ENCODE measurements around the gene TBK1.

TBK1 gene

DNA sequence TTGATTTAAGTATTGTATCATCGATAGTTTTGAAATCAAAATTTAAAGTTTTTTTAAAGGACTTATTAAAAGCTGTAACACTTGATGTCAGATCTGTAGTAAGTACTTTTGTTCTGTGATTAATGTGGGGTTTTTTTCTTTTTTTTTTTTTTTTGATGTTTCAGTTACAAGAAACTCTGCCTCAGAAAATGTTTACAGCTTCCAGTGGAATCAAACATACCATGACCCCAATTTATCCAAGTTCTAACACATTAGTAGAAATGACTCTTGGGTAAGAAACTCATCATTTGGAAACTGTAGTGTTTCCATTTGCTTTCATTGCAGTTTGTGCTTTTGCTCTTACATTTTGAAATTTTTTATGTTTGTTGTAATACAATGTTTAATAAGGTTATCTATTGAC, 45.6 kb downstream of the TBK1 start:
- no peak for DNase-seq

DNA sequence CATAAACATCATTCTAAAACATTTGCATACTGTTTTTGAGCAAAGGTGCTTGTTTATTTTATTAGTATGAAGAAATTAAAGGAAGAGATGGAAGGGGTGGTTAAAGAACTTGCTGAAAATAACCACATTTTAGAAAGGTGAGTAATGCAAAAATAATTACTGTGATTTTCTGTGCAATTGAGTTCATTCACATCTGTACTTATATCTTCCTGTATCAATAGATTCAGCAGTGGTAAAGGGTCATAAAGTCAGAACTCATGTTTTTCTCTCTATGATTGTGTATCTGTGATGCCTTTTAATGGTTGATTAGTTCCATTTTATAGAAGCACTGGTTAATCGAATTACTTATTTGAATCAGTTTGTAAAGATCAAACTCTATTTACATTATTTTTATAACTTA, 46.0 kb downstream of the TBK1 start:
- no peak for DNase-seq

DNA sequence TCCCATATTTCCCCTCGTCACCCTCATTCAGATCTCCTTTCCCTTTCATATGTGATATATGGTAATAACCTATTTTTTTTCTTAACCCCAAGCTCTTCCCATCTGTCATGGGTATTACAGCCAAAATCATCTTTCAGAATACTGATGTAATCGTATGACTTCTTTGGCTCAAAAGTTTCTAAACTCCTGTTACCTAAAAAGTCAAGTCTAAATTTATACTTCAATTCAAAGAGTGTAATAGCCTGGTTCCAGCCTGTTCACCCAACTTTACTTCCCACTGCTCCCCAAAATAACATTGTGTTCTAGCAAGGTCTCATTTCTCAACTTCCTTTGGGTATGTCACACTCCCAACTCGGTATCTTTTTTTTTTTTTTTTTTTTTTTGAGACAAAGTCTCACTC, 48.5 kb downstream of the TBK1 start:
- DNase-seq, result no peak

DNA sequence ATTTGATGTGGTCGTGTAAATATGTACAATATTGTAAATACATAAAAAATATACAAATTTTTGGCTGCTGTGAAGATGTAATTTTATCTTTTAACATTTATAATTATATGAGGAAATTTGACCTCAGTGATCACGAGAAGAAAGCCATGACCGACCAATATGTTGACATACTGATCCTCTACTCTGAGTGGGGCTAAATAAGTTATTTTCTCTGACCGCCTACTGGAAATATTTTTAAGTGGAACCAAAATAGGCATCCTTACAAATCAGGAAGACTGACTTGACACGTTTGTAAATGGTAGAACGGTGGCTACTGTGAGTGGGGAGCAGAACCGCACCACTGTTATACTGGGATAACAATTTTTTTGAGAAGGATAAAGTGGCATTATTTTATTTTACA, 49.6 kb downstream of the TBK1 start:
- DNase-seq, result no peak

DNA sequence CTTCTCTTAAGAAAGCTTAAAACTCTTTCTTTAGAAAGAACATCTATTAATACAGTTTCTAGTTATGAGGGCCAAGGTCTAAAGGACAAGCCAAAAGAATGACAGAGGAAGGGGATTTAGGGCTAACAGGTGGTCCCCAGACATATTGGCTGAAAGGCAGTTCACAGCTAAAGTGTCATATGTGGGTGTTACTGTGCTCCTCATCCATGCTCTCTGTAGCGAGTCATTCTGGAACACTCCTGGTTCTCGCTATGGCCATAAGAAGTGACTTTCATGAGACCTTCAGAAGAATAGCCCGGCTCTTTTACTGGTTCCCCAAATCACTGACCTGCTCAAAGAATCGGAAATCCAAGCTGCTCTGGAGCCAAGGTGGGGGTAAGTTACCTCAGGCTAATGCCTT, 55.0 kb downstream of the TBK1 start:
- no peak for DNase-seq

DNA sequence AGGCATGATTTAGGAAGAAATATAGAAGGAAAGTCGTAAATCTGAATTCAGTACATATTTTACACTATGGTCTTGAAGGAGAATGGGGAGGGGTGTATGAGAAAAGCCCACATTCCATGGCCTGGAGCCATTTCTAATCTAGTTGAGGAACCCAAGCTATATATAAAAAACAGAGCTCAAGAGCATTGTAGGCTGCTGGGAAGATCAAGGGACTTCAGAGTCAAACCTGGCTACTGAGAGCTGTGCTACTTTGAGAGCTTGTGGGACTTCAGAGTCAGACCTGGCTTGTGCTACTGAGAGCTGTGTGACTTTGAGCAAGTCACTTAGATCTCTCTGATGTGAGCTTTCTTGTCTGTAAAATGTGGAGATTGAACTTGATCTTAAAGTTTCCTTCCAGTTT, 58.7 kb downstream of the TBK1 start:
- no peak for DNase-seq

DNA sequence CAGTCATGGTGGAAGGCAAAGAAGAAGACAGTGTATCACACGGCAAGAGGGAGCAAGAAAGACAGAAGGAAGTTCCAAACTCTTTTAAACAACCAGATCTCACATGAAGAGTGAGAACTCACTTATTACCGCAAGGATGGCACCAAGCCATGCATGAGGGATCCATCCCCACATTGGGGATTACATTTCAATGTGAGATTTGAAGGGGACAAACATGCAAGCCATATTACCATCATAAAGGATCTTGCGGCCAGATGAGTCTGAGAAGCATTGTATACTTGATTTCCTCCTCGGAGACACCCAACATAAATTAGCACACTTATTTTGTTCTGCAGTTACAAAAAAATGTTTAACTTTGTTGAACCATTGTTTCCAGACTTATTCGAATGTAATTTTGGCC, 66.5 kb downstream of the TBK1 start:
- no peak for DNase-seq

DNA sequence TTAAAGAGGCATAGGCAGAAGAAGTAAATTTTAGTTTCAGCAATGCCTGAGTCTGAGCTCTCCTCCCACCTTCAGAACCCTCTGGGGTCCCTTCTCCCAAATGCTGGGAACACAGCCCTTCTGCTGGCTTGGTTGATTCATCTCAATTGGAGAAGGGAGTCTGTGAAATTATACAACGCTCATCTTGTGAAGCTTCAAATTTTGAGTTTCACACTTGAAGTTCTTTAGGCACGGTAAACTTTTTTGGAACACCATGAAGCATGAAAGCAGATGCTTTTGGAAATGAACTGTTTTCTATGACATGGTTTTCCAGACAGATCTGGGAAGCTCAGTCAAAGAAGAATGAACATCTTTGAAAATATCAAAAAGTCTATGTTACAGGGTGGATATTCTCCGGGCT, 69.9 kb downstream of the TBK1 start:
- no peak for DNase-seq

DNA sequence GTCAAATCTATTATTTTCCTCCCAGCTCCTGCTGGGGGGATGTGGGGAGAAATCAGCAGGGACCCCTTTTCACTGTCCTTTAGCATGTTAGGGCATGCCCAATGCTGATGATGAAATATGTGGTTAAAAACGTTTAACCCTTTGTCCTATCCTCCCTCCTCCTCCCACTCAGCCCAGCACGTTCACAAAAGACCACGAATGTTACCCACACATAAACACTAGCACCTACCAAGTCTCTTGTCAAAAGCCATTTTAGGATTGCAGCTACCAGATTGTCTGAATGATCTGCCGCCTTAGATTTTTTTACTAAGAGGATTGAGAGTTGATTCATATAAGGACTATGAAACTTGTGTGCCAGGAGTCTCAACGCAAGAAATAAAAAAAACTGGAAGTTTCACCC, 70.4 kb downstream of the TBK1 start:
- no peak for DNase-seq

DNA sequence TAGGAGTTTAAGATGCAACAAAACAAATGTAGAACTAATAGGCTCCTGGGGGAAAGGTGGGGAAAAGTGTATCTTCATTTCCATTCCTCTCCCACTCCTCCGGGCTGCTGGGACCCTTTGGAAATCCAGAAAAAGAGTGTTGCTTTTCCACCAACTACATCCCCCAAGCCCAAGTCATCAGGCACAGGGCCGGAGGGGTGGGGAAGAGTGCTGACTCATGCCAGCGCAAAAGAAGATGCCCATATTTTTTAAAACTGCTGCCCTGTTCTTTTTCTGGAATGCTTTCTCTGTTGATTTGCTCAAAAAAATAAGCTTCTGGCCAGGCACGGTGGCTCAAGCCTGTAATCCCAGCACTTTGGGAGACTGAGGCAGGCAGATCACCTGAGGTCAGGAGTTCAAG, 70.9 kb downstream of the TBK1 start:
- DNase-seq, result no peak

DNA sequence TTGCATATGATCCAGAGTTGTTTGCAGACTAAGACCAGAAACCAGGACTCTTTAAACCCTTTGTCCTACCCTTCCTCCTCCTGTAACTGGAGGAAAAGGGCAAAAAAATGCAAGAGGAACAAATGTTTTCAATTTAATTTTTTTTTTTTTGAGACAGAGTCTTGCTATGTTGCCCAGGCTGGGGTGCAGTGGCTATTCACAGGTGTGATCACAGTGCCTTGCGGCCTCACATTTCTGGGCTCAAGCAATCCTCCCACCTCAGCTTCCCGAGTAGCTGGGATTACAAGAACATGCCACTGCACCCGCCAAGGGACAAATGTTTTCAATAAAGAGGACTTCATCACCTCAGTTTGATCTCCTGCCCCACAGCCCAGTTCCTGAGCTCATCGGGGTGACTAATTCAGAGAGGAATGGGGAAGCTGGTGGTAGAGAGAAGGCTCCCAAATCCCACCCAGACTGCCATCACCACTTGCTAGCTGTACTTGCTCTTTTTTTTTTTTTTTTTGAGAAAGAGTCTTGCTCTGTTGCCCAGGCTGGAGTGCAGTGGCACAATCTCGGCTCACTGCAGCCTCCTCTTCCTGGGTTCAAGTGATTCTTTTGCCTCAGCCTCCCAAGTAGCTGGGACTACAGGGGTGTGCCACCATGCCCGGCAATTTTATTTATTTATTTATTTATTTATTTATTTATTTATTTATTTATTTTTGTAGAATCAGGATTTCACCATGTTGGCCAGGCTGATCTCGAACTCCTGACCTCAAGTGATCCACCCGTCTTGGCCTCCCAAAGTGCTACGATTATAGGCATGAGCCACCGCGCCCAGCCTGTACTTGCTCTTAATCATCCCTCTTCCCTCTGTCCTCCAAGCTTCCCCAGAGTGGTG, 71.9 kb downstream of the TBK1 start:
- peak; percentile 70 for DNase-seq

DNA sequence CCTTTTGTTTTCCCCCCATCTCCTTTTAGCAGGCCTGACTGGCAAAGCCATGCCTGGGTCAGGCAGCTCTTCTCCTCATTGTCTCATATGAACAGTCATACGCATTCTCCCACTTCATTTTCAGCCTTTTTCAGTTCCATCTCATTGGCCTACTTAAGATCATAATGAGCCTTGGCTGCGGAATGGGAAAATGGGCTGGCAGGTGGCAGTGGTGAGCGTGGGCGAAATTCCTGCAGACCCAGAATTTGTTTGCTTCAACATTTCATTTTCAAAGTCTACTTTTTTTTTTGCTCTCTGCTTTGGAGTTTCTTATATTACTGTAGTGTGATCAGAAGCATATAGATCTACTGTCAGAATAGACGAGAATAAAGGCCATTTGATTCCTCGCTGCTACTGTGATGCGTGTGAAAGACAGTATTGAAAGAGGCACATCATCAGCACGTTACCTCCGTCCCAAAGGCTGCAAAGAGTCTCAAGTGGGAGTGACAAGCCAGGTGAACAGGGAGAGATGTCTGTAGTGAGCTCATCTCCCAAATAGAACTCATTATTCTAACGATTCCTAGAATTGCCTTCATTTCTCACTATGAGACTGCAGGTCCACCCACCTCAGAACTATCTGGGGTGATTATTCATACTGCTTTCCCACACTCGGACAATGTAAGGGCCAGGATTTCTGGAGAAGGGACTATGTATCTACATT, 73.7 kb downstream of the TBK1 start:
- DNase-seq, result no peak

DNA sequence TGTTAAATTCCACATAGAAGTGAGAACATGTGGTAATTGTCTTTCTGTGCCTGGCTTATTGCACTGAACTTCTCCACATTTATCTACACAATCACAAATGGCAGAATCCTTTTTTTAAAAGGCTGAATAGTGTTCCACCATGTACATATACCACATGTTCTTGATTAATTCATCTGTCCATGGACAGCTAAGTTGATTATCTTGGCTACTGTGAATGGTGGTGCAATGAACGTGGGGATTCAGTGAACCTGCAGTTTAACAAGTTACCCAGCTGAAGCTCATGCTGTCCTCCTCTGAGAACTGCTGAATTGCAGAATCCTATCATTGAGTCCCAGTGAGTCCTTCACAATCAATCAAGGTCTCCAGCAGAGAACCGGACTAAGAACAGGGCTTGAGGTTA, 74.9 kb downstream of the TBK1 start:
- DNase-seq, result no peak

DNA sequence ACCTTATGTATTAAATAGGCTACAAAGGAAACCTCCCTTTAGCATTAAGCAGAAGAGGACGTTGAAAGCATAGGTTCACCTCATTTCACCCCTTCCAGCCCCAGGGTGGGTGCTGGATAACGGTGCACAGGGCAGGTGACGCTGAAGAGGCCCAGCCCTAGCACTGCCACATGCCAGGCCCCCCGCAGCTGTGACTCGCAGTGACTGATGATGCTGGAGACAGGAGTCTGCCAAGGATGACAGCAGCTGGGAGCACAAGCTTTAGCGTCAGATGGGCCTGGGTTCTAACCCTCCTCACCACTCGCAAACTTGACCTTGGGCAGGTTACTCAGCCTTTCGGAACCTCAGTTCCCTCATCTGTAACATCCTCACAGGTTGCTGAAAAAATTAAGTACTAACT, 76.7 kb downstream of the TBK1 start:
- no peak for DNase-seq

DNA sequence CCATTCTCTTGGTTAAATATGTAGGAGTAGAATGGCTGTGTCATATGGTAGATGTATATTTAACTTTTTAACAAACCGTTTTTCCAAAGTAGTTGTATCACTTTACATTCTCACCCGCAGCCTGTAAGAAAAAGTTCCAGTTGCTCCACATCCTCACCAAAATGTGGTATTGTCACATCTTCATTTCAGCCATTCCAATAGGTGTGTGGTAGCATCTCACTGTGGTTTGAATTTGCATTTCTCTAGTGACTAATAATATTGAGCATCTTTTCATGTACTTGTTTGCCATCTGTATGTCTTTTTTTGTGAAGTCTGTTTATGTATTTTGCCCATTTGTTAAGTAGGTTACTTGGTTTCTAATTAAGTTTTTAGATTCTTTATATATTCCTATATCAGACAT, 78.6 kb downstream of the TBK1 start:
- no peak for DNase-seq

DNA sequence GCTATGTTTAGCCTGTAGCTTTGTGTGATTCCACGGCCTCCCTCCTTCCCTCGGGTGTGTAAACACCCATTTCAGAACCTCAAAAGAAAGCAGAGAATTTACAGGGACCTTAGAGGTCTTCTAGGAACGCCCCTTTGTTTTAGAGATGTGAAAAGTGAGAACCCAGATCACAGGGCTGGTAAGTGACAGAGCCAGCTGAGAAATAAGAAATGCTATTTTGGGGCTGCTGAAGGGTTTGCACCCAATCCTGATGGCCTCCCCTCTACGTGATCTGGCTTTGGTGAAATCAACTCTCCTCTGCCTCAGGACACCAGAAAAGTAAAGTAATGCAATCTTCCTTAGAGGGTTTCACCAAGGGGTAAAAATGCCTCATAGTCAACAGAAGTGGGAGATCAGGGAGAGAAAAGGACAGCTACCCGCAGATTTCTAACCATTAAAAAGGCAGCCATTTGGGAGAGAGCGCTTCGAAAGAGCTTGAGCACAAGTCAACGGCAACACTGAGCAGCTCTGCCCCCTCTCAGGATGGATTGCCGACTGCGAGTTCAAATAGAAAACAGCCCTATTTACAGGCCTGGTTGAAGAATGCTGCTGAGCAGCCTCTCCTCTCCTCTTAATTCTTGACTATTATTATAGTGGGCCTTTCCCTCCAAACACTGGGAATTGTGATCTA, 79.9 kb downstream of the TBK1 start:
- no peak for DNase-seq

DNA sequence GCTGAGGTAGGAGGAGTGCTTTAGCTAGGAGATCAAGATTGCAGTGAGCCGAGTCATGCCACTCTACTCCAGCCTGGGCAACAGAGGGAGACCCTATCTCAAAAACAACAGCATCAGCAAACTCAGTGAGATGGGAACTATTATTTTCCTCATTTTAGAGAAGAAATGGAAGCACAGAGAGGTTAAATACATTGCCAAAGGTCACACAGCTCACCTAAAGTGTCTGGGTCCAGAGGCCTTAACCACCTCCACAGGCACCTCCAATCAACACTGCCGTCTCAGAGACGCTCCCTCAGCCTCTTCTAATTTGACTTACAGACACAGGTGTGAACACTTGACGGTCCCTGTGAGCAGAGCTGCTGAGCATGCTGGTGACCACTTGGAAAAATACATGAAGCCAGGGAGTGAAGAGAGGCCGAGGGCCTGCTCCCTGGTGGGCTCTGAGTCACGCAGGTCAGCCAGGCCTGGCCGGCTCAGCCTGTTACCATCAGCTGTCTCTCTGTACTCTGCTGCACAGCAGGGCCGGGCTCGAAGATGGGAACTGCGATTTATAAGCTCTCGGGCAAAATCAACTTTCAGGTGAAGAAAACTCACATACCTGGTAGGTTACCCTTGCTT, 80.9 kb downstream of the TBK1 start:
- DNase-seq, result no peak

DNA sequence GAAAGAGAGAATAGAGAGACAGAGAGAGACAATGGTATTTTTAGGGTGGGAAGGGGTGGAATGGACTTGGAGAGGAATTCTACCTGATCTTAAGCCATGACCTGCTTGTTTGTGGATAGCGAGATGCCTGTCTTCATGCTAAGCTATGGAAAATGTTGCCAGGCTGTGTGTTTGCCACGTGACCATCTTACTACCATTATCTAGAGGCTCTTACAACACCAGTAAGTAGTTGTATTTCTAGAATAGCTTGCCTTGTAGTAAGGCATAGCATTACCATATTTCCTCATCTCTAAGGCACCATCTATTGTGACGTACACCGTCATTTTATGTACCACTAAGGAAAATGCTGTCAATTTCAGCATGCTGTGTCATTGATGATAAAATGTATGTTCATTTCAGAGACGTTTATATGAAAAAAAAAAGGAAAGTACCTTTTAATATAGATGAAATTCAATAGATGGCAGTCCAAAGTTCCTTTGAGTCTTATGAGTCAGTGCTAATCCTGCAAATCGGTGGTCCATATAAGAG, 82.8 kb downstream of the TBK1 start:
- no peak for DNase-seq

DNA sequence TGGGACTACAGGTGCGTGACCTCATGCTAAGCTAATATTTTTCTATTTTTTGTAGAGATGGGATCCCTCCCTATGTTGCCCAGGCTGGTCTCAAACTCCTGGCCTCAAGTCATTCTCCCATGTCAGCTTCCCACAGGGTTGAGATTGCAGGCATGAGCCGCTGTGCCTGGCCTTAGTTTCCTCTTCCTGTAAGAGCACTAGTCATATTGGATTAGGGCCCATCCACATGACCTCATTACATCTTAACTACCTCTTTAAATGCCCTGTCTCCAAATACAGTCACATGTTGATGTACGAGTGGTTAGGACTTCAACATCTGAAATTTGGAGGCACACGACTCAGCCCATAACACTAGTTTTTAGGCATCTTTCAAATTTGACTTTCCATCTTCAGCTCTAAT, 86.2 kb downstream of the TBK1 start:
- DNase-seq, result no peak

DNA sequence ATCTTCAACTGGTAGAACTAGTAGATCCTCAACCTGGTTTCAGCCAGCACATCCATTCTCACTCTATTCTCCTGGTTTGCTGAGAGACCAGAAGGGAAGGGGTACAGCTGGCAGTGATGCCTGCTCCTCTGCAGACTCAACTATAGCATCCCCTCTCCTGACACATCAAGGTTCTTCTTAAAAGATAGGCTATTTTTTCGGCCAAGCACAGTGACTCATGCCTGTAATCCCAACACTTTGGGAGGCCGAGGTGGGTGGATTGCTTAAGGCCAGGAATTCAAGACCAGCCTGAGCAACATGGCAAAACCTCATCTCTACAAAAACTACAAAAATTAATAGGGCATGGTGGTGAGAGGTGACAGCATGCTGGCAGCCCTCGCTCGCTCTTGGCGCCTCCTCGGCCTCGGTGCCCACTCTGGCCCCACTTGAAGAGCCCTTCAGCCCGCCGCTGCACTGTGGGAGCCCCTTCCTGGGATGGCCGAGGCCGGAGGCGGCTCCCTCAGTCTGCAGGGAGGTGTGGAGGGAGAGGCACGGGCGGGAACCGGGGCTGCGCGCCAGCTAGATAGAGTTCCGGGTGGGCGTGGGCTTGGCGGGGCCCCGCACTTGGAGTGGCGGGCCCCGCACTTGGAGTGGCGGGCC, 90.6 kb downstream of the TBK1 start:
- DNase-seq, result peak; percentile 39

DNA sequence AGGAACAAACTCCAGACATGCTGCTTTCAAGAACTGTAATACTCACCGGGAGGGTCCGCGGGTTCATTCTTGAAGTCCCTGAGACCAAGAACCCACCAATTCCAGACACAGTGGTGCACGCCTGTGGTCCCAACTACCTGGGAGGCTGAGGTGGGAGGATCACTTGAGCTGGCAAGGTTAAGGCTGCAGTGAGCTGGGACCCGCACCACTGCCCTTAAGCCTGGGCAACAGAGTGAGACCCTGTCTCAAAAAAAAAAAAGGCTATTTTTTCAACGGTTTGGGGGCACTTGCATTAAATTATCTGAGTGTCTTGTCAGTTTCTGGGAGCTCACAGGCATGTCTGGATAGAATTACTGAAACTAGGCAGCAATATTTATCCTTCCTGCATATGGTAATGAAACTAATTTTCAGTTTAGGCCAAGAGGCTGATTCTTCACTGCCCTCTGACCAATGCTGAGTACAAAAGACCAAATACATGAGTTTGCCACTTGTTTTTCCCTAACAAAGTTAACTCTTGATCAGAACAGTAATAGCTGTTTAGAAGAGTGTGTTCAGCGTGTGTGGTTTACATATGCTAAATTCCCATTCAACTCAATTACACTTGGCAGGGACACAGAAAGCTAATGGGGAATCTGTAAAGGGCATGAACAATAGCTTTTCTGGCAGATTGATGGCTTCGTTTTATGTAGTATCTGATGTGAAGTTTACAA, 92.6 kb downstream of the TBK1 start:
- no peak for DNase-seq

DNA sequence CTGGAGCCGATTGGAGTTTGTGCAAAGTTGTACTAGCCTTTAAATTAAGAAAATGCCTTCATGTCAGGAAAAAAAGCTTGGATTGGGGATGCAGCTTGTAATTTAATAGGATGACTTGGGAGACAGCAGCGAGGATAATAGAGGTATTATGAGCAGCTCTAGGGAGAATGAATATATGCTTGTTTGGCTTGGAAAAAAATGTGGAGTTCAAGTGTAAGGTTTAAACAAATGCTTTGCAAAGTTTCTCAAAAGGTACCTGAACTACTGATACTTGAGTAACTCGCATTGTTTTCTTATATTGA, 93.1 kb downstream of the TBK1 start:
- no peak for DNase-seq

Data from HCEC 1CT (cell line).